ENCODE results near the gene FRMPD2. TPM values are rescaled to one million over a fixed set of nuclear protein-coding genes. Genes with fewer than 3 reads are reported as not detected.

FRMPD2 gene
- total RNA-seq, 1 experiment from 2014 or later: 0.30 TPM

GRCh38 chr10:48309711-48310226 is 35.3 kb upstream of the FRMPD2 start:
- ATAC-seq: peak; percentile 42
- H3K27ac ChIP-seq (ENCODE audit: low read depth, low read length): peak overlapping the region; percentile 36; the same call in 1 of the 2 replicates
- peak in 2 of 3 experiments; percentile 13 to 37; a peak in 2 of 6 replicates for TF ChIP-seq CTCF (IDR thresholded peaks at IDR 0.05 in 2 of 3, conservative IDR thresholded peaks at IDR 0.05 in 1 of 3; ENCODE audit: borderline replicate concordance in 1 of 3, insufficient read depth in 1 of 3, low read depth in 2 of 3, low read length in 2 of 3)
- 0 out of 2 replicates have a peak, but pooled peaks have one; percentile 44 for TF ChIP-seq SIN3A (IDR thresholded peaks at IDR 0.05; ENCODE audit: low read depth)
- no peak for TF ChIP-seq REST (IDR thresholded peaks at IDR 0.05; ENCODE audit: low read depth)
- TF ChIP-seq EZH2phosphoT487 (IDR thresholded peaks at IDR 0.05; ENCODE audit: borderline replicate concordance): no peak
- no peak for TF ChIP-seq CEBPB (IDR thresholded peaks at IDR 0.05; ENCODE audit: low read depth)
- no peak for TF ChIP-seq TCF7L2 (IDR thresholded peaks at IDR 0.05; ENCODE audit: borderline replicate concordance, extremely low read depth, insufficient read depth, insufficient read length)
- TF ChIP-seq JUND (IDR thresholded peaks at IDR 0.05): peak; percentile 62
- no peak for TF ChIP-seq POLR2AphosphoS5 (IDR thresholded peaks at IDR 0.05; ENCODE audit: low read depth, low read length)
- no peak; the same call in 1 of the 2 replicates for TF ChIP-seq SP1 (IDR thresholded peaks at IDR 0.05; ENCODE audit: low read depth)
- no peak for TF ChIP-seq ELF1 (IDR thresholded peaks at IDR 0.05; ENCODE audit: borderline replicate concordance, low read depth)
- TF ChIP-seq SRF (IDR thresholded peaks at IDR 0.05; ENCODE audit: low read depth): peak; percentile 42; the same call in 1 of the 2 replicates
- TF ChIP-seq EZH2 (IDR thresholded peaks at IDR 0.05): no peak
- no peak for TF ChIP-seq ZNF274 (IDR thresholded peaks at IDR 0.05; ENCODE audit: low read depth, low read length)
- TF ChIP-seq MAX (IDR thresholded peaks at IDR 0.05): no peak
- TF ChIP-seq RAD21 (IDR thresholded peaks at IDR 0.05; ENCODE audit: low read depth): peak; percentile 38
- 0 out of 2 replicates have a peak, but pooled peaks have one; percentile 14 for TF ChIP-seq CBX3 (IDR thresholded peaks at IDR 0.05; ENCODE audit: low read depth)
- TF ChIP-seq POLR2A (IDR thresholded peaks at IDR 0.05; ENCODE audit: borderline replicate concordance, extremely low read depth, insufficient read depth, insufficient read length): no peak
- peak; percentile 63 for TF ChIP-seq FOSL1 (IDR thresholded peaks at IDR 0.05; ENCODE audit: low read depth)
- no peak for TF ChIP-seq ZFX (IDR thresholded peaks at IDR 0.05)
- TF ChIP-seq YY1 (IDR thresholded peaks at IDR 0.05; ENCODE audit: extremely low read depth, insufficient replicate concordance, low read depth, low read length): no peak
- no peak for TF ChIP-seq ATF3 (IDR thresholded peaks at IDR 0.05)
- no peak for TF ChIP-seq EGR1 (IDR thresholded peaks at IDR 0.05; ENCODE audit: low read depth)

More at GRCh38 chr10:48309711-48310226, 35.3 kb upstream of the FRMPD2 start:
- Histone ChIP-seq H3K9me2 (ENCODE audit: insufficient read depth) (no peaks in the 10 kb centered on the region), H3K4me2 (ENCODE audit: low read length) (peak overlapping the region; percentile 63), H3K27me3 (ENCODE audit: insufficient read depth, low read length) (no peaks in the 10 kb centered on the region), H3K4me1 (ENCODE audit: control insufficient read depth in 1 of 2, insufficient read depth in 2 of 2, low read length in 2 of 2) (peaks cover 28 to 45% of the 10 kb centered on the region in 2 experiments), H3K9ac (ENCODE audit: low read length) (peak overlapping the region; percentile 15; the same call in 1 of the 2 replicates), H3K79me2 (ENCODE audit: insufficient read depth, low read length) (peaks cover 72% of the 10 kb centered on the region), H4K20me1 (ENCODE audit: insufficient read depth) (peaks cover 4% of the 10 kb centered on the region; the same call in 1 of the 2 replicates), H3K36me3 (ENCODE audit: control insufficient read depth in 1 of 2, insufficient read depth in 2 of 2, low read length in 2 of 2) (no peaks in the 10 kb centered on the region), H3K9me3 (ENCODE audit: control insufficient read depth in 1 of 2, insufficient read depth in 1 of 2, low read depth in 1 of 2, low read length in 2 of 2) (no peaks in the 10 kb centered on the region), H2AFZ (ENCODE audit: low read depth, low read length, poor library complexity, severe bottlenecking) (no peak overlapping the region), H3K4me3 (replicated peaks in 1 of 2; ENCODE audit: low read depth in 1 of 2, low read length in 2 of 2) (peak overlapping the region in 1 of 2 experiments; percentile 24; a peak in 1 of 4 replicates)
- no TSS peak for BruUV-seq (replicated peaks)
- intact Hi-C loops (cut with micrococcal nuclease): no loop called here
- ChIA-PET RAD21 (ENCODE audit: low non-redundant PET in 1 of 2, low total read pairs in 2 of 2, uncharacterized antibody in 2 of 2, unreplicated experiment in 2 of 2) (interaction anchor here in 1 of 2 experiments (0.6 kb wide), 1 partner anchor 180 kb away, joined by 4 read pairs; no protein-coding TSS in a partner anchor), CTCF (interaction anchor here (0.7 to 1.1 kb wide), 3 partner anchors 19 to 347 kb away, joined by 3 to 6 read pairs (median 3); no protein-coding TSS in a partner anchor), POLR2A (no interaction called here)
- DNase-seq (ENCODE audit: low read depth, low spot score): peak; percentile 67
